CD4-positive, alpha-beta T cell (primary cell): Measurements from ENCODE around the gene TBC1D22A. TPM values are rescaled to one million over a fixed set of nuclear protein-coding genes. Genes with fewer than 3 reads are reported as not detected.

Experiments
- ATAC-seq: fragments of 200-7000 bp; cut with Tn5 transposase; one replicate; pipeline ENCODE4 v1.10.0; 2022; ENCODE audit warnings: mild to moderate bottlenecking; ENCODE audit not compliant: poor library complexity
- CTCF ChIA-PET: fragments of 350-600 bp; sonication (Branson Sonifier 250); formaldehyde crosslinking; loops from one replicate; lab custom pipeline; 2021; ENCODE audit warnings: antibody characterized with exemption, inconsistent platforms; lab: Charles Lee
- POLR2A ChIA-PET: fragments of 350-600 bp; sonication (Branson Sonifier 250); formaldehyde crosslinking; loops from one replicate; lab custom pipeline; 2021; ENCODE audit warnings: antibody characterized with exemption, inconsistent platforms; lab: Charles Lee
- DNase-seq, 14 experiments: peaks; one replicate each; pipeline ENCODE4 v3.0.0-alpha.2; 2013 to 2020; ENCODE audit warnings: mixed read lengths in 2 of 14
- H3K27ac ChIP-seq, 2 donors: one replicate each; pipeline versions ENCODE4 v1.5.1 to v1.7.0; 2013; ENCODE audit warnings: low read length in 2 of 2, low read depth in 1 of 2, mild to moderate bottlenecking in 1 of 2
- H3K27me3 ChIP-seq, 2 experiments: 1 replicate in 1 of 2; 2 replicates in 1 of 2; pipeline versions ENCODE4 v1.6.1 to v1.7.0; 2013; ENCODE audit warnings: low read length in 2 of 2, control low read depth in 1 of 2, mild to moderate bottlenecking in 1 of 2, moderate library complexity in 1 of 2; ENCODE audit not compliant: insufficient read depth in 2 of 2, control insufficient read depth in 1 of 2
- H3K36me3 ChIP-seq: one replicate; pipeline ENCODE4 v1.6.1; 2013; ENCODE audit warnings: low read length, control low read depth; ENCODE audit not compliant: insufficient read depth
- H3K4me1 ChIP-seq: one replicate; pipeline ENCODE4 v1.6.1; 2013; ENCODE audit warnings: low read length, control low read depth; ENCODE audit not compliant: insufficient read depth
- H3K4me3 ChIP-seq: one replicate; pipeline ENCODE4 v1.5.1; 2013; ENCODE audit warnings: mild to moderate bottlenecking, low read length, moderate library complexity
- H3K9me3 ChIP-seq, 2 experiments: 1 replicate in 1 of 2; 2 replicates in 1 of 2; pipeline versions ENCODE4 v1.6.1 to v1.7.0; 2013; ENCODE audit warnings: low read length in 2 of 2, mild to moderate bottlenecking in 2 of 2, control low read depth in 1 of 2, moderate library complexity in 1 of 2; ENCODE audit not compliant: control insufficient read depth in 1 of 2, insufficient read depth in 1 of 2
- H3K27ac Mint-ChIP-seq: one replicate; pipeline ENCODE4 v1.8.0; 2020; ENCODE audit warnings: mixed read lengths
- H3K27me3 Mint-ChIP-seq: one replicate; pipeline ENCODE4 v1.8.0; 2021; ENCODE audit warnings: mixed read lengths
- H3K36me3 Mint-ChIP-seq: one replicate; pipeline ENCODE4 v1.8.0; 2021; ENCODE audit warnings: low read depth, mixed read lengths
- H3K4me1 Mint-ChIP-seq: one replicate; pipeline ENCODE4 v1.8.0; 2021; ENCODE audit warnings: low read depth, mixed read lengths
- H3K4me3 Mint-ChIP-seq: one replicate; pipeline ENCODE4 v1.8.0; 2020; ENCODE audit warnings: mild to moderate bottlenecking, mixed read lengths
- H3K9me3 Mint-ChIP-seq: one replicate; pipeline ENCODE4 v1.8.0; 2020; ENCODE audit warnings: mixed read lengths
- intact Hi-C, 2 experiments: fragments of 100-400 bp; cut with DNase I in 1 of 2; cut with micrococcal nuclease in 1 of 2; formaldehyde crosslinking; loops; one replicate each; pipeline versions ENCODE4 v1.15.1 to v1.9.0; 2023 to 2025; cut with DNase I, micrococcal nuclease
- total RNA-seq, 174 experiments: library from RNA in 2 of 174; stranded (reverse) in 2 of 174; gene quantifications; one replicate each; pipeline ENCODE4 v1.2.3 and lab custom pipeline; 2021 to 2026
- TF ChIP-seq, protein P1 (sequence below): fragments of 200-600 bp; IDR thresholded peaks from one replicate; pipeline ENCODE4 v1.8.0; 2022; ENCODE audit warnings: antibody characterized with exemption, mild to moderate bottlenecking

TBC1D22A gene
- total RNA-seq, 2 experiments from 2014 or later = 27.1 to 31.7 TPM

DNA sequence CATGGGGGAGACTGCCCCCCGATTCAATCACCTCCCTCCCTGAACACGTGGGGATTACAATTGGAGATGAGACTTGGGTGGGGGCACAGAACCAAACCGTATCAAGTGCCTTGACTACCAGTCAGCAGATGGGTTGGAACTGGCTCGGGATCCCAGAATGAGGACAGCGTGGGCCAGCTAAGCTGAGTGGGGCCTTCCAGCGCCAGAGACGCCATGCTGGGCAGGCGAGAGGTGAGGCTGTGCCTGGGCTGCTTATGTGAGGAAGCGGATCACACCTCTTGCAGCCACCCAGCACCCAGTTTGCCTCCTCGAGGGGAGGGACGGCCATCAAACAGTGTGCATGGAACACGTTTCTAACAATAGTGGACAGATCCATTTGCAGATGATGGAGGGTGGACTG is 195.1 kb downstream of the TBC1D22A start:
- Mint-ChIP-seq H3K4me3 (no peak overlapping the region), H3K27me3 (no peaks in the 10 kb centered on the region), H3K9me3 (no peaks in the 10 kb centered on the region), H3K4me1 (no peaks in the 10 kb centered on the region), H3K36me3 (peaks cover 17% of the 10 kb centered on the region), H3K27ac (no peak overlapping the region)
- H3K27ac ChIP-seq = no peak overlapping the region
- H3K36me3 ChIP-seq = peaks cover 15% of the 10 kb centered on the region
- intact Hi-C loops = no loop called here
- no peaks in the 10 kb centered on the region for H3K27me3 ChIP-seq
- ChIA-PET CTCF (no interaction called here), POLR2A (no interaction called here)
- no peaks in the 10 kb centered on the region for H3K9me3 ChIP-seq
- H3K4me3 ChIP-seq = no peak overlapping the region
- TF ChIP-seq, protein P1, sequence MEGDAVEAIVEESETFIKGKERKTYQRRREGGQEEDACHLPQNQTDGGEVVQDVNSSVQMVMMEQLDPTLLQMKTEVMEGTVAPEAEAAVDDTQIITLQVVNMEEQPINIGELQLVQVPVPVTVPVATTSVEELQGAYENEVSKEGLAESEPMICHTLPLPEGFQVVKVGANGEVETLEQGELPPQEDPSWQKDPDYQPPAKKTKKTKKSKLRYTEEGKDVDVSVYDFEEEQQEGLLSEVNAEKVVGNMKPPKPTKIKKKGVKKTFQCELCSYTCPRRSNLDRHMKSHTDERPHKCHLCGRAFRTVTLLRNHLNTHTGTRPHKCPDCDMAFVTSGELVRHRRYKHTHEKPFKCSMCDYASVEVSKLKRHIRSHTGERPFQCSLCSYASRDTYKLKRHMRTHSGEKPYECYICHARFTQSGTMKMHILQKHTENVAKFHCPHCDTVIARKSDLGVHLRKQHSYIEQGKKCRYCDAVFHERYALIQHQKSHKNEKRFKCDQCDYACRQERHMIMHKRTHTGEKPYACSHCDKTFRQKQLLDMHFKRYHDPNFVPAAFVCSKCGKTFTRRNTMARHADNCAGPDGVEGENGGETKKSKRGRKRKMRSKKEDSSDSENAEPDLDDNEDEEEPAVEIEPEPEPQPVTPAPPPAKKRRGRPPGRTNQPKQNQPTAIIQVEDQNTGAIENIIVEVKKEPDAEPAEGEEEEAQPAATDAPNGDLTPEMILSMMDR = no peak
- DNase-seq (no peak), ATAC-seq (no peak)
- H3K4me1 ChIP-seq = no peaks in the 10 kb centered on the region

DNA sequence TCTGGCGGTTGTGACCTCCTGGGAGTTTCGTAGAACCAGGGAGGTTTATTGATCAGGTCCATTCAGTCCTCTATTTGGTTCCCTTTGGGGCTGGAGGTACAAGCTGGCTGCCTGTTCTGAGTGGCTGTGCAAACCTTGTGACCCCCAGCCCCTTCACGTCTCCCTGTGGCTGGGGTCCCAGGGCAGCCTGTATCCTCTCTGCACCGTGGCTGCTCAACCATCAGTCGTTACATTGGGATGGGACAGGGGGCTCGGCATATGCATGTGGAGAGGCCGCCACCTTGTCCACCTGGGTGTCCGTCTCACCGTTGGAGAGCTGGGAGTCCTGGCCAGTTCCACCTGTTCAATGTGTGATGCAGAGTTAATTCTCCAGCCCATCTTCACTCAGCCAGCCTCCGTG is 195.7 kb downstream of the TBC1D22A start:
- Histone ChIP-seq H3K36me3 (peaks cover 15% of the 10 kb centered on the region), H3K9me3 (no peaks in the 10 kb centered on the region), H3K27ac (no peak overlapping the region), H3K27me3 (no peaks in the 10 kb centered on the region), H3K4me3 (no peak overlapping the region), H3K4me1 (no peaks in the 10 kb centered on the region)
- ChIA-PET CTCF (no interaction called here), POLR2A (no interaction called here)
- no peaks in the 10 kb centered on the region for H3K4me1 Mint-ChIP-seq
- peaks cover 17% of the 10 kb centered on the region for H3K36me3 Mint-ChIP-seq
- TF ChIP-seq, protein P1 = no peak
- DNase-seq = no peak
- H3K9me3 Mint-ChIP-seq = no peaks in the 10 kb centered on the region
- no peak overlapping the region for H3K27ac Mint-ChIP-seq
- intact Hi-C loops = no loop called here
- no peaks in the 10 kb centered on the region for H3K27me3 Mint-ChIP-seq
- no peak for ATAC-seq
- H3K4me3 Mint-ChIP-seq = no peak overlapping the region

DNA sequence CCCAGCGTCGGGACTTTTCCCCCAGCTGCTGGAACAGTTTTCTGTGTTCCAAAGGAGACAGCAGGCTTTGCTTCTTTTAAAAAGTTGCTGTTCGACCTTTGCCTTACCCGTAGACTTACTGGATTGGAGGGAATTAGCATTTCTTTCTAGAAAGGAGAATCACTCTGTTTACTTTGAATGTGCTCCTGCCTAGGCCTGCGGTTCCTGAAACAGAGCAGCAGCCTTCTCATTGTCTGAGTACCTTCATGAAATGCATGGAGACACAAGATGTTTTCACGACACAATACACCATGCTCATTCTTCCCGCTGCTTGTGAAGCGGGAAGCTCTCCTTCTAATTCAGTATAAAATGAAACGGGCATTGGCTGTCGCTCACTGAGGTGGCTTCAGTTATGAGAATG is 196.2 kb downstream of the TBC1D22A start:
- H3K27ac ChIP-seq = no peak overlapping the region
- H3K9me3 Mint-ChIP-seq = no peaks in the 10 kb centered on the region
- H3K4me3 ChIP-seq = no peak overlapping the region
- H3K36me3 Mint-ChIP-seq = peaks cover 17% of the 10 kb centered on the region
- TF ChIP-seq, protein P1 = no peak
- no peaks in the 10 kb centered on the region for H3K27me3 ChIP-seq
- H3K4me3 Mint-ChIP-seq = no peak overlapping the region
- CTCF ChIA-PET = no interaction called here
- DNase-seq (no peak), ATAC-seq (no peak)
- H3K9me3 ChIP-seq = no peaks in the 10 kb centered on the region
- peaks cover 15% of the 10 kb centered on the region for H3K36me3 ChIP-seq
- no peak overlapping the region for H3K27ac Mint-ChIP-seq
- no peaks in the 10 kb centered on the region for H3K27me3 Mint-ChIP-seq
- H3K4me1 Mint-ChIP-seq = no peaks in the 10 kb centered on the region
- POLR2A ChIA-PET = no interaction called here
- no peaks in the 10 kb centered on the region for H3K4me1 ChIP-seq
- intact Hi-C loops = no loop called here
